GM19455 (cell line): ENCODE measurements around the gene FAM177A1.

ENCODE experiments used
- ATAC-seq: cut with Tn5 transposase; IDR thresholded peaks from one replicate; pipeline ENCODE4 v1.9.1; 2021; ENCODE audit not compliant: unreplicated experiment

The FAM177A1 gene

GRCh38 chr14:35122696-35123387 is 76.8 kb downstream of the FAM177A1 start:
- ATAC-seq: peak; percentile 33

GRCh38 chr14:35123388-35123703 is 77.3 kb downstream of the FAM177A1 start:
- ATAC-seq: no peak

- no peak for ATAC-seq
These were observed 78.1 kb downstream of the FAM177A1 start for GRCh38 chr14:35124127-35124526.
